IPS DF 4.7 (cell line): ENCODE measurements around the gene GPR132.

Experiments
- DNase-seq: peaks from one replicate; pipeline ENCODE4 v3.0.0-alpha.2; 2013; ENCODE audit warnings: low spot score; ENCODE audit errors: extremely low read depth

The GPR132 gene

GRCh38 chr14:105021656-105022275 lies 43.5 kb downstream of the GPR132 start:
- no peak for DNase-seq

GRCh38 chr14:105020815-105021655 lies 44.2 kb downstream of the GPR132 start, which contains the start of gene CDCA4:
Gene CDCA4, minus strand, starts transcription at chr14:105021083. Its CDS starts 9,154 bp downstream, at chr14:105011929.
- DNase-seq = peak; percentile 46

DNA sequence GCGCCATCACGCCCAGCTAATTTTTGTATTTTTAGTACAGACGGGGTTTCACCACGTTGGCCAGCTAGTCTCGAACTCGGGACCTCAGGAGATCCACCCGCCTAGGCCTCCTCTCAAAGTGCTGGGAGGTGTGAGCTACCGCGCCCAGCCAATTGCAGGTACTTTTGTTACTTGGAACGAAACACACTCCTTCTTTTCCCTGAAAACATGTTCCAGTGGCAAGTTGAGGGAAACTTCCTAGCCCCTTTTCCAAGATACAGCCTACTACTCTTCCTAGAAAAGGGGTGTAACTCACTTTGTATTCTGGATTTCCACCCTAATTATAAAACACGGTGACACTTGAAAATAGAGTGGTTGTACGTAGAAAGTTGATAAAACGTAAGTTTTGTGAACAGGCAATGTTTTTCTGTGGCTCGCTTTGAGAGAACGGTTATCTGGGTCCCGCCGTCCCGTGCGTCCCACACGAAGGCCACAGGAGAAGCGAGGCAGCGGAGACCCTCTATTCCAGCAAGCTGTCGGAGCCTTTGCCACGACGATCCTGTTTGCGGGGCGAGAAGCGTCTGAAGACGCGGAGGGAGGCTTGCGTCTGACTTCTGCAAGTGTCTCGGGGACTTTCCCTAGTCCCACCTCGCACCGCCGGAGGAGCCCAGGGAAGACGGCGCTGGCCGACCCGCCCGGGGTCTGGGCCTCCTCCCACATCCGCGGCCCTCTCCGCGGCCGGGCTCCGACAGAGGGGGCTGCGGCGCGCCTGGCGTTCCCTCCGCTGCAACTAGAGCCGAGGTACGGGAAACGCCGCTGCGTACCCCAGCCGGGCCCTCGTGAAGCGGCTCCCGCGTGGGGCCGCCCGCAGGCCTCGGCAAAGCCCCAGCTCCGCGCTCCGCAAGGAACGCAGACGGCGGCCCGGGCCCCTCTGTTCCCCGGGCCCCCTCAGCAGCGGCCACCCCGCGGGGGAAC lies 45.1 kb downstream of the GPR132 start:
- no peak for DNase-seq

GRCh38 chr14:105018414-105018813 lies 46.8 kb downstream of the GPR132 start:
- no peak for DNase-seq

- no peak for DNase-seq
These were observed 49.3 kb downstream of the GPR132 start for GRCh38 chr14:105015905-105016304.

DNA sequence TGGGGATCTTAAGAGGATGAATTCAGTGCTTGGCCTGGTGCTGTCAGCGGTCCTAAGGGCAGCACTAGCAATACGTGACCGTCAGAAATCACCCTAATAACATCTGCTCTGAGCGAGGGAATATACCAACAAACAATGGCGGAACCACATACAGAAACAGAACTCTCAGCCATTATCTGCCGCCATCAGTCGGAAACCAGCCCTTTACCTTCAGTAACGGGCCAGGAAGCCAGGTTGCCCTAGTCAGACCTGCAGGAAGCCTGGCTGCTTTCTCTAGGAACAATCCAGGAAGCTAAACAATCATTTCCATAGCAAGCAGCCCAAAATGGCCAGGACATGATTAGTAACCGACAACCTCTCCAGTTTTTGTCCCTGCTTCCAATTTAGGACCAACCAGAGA lies 50.0 kb downstream of the GPR132 start:
- no peak for DNase-seq

- DNase-seq = no peak
These were observed 50.6 kb downstream of the GPR132 start for GRCh38 chr14:105014631-105015030.

GRCh38 chr14:105014032-105014431 lies 51.2 kb downstream of the GPR132 start:
- no peak for DNase-seq

GRCh38 chr14:105013150-105013785 lies 52.0 kb downstream of the GPR132 start:
- no peak for DNase-seq

- no peak for DNase-seq
These were observed 52.9 kb downstream of the GPR132 start for GRCh38 chr14:105012171-105012985.

DNA sequence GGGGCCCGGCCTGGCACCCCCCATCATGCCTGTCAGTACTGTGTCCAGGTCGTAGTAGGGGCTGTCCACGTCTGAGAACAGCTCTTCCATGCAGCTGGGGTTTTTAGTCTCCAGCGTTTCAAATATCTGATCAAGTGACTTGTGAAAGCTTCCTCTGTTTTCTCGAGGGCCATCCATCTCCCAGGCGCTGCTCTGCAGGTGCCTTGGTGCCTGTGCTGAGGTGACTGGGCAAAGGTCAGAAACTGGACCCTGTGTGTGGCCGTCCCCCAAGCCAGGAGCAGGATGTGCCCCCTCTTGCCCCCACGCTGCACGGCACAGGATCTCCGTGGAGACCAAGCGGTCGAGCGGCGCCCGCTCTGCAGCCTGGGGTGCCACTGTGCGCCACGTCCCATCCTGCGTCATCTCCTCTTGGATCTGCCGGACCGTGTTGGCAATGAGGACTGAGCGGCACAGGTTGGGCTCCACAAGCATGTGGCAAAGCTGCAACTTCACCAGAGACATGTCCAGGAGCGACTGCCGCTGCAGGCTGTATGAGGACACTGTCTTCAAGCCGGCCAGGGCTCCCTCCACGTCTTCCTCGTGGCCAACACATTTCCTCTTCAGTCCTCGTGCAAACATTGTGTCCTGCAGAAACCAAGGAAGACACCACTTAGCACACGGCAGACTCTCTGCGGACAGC lies 53.8 kb downstream of the GPR132 start:
- no peak for DNase-seq

GRCh38 chr14:105010891-105011291 lies 54.3 kb downstream of the GPR132 start:
- DNase-seq = no peak

DNA sequence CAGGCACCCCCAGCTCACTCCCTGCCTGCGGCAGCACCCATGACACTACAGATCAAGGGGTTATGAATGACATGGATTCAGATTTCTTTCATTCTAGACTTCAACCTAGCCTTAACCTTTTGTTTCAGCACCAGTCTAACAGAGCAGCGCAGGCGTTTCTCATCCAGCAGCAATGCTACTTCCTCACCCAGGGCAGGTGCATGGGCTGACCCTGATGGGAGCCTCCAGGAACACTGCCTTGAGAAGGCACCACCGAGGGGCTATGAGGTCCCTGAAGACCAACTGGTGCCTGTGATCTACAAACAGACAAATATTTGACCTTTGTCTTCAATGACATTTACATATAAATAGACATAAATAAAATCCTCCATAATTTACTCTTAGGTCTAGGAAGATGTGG lies 55.1 kb downstream of the GPR132 start:
- DNase-seq = no peak

- DNase-seq = no peak
These were observed 57.5 kb downstream of the GPR132 start for GRCh38 chr14:105007593-105008264.

DNA sequence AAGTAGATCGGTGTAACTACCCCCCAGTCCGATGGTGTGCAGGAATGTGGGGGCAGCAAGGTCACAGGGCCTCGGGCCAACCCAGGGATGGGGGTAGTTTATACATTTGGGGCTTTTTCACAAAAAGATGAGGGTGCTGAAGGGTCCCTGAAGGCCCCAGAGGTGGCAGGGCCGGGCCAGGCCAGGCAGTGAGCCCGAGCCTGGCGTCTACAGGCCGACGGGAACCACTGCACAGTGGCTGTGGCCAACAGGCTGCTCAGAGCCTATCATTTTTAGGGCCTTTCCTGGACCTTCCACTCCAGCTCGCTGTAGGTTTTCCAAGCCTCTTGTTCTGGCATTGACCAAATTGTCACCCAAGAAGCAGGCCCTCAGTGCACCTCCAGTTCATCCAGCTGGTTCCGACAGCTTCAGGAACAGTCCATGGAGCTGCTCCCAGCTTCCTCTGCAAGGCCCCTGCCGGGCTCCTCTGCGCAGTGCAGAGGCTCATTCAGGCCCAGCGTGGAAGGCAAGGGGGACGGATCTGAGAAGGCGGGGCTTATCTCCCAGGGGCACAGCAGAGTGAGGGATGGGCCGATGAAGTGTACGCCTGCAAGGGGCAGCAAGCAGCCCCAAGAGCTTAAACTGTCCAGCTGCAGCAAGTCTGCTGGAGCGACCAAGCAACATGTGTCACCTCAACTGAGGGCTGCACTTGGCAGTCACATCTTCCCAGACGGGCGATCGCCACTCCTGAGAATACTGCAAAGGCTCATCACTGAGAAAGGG lies 58.2 kb downstream of the GPR132 start:
- DNase-seq = no peak

DNA sequence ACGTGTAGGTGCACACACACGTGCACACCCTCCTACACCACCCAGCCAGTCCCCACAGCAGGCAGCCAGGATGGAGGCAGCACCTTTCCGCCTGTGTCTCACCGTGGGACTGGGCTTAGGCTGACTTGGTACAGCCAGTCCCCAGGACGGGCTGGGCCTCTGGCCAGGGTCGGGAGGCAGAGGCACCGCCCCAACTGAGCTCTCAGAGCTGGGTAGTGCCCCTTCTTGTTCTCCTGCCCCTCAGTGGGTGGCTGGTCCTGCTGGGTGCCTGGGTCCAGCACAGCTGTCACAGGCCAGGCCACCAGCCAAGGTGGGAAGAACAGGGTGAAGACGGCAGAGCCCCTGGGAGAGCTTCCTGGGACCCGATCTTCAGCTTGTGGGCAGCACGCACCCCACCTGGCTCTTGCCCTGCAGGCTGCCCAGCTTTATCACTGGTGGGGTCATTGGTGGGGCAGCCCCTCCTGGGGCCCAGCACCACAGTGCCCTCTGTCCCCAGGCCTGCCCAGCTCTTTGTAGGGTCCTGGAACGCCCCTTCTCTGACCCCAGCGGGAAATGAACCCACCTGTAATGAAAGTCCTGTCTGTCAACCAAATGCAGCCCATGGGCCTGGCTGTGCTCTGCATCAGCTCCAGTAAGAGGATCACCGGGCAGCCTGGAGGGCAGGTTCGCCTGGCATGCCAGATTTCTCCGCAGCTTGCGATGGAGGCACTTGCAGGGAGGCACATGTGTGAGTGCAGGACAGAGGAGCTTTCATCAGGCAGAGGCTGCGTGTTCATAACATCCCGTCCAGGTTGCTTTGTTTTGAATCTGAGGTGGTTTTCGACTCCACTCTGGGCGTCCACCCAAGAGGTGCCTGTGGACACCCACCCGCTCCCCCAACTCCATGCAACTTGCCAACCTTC lies 59.0 kb downstream of the GPR132 start:
- DNase-seq = no peak

GRCh38 chr14:105005329-105005928 lies 59.8 kb downstream of the GPR132 start:
- no peak for DNase-seq
